Activated CD4-positive, alpha-beta T cell treated with anti-CD3 and anti-CD28 coated beads, Interleukin-2, amount 10 ng/mL, durations not matched to agents 7 days and 5 days (primary cell): ENCODE results near the gene STIMATE. TPM values are rescaled to one million over a fixed set of nuclear protein-coding genes. Genes with fewer than 3 reads are reported as not detected.

ENCODE experiments used
- CTCF ChIA-PET: fragments of 350-600 bp; sonication (Branson Sonifier 250); formaldehyde crosslinking; loops from one replicate; lab custom pipeline; 2021; ENCODE audit warnings: antibody characterized with exemption; lab: Charles Lee
- POLR2A ChIA-PET: fragments of 350-600 bp; sonication (Branson Sonifier 250); formaldehyde crosslinking; loops from one replicate; lab custom pipeline; 2021; ENCODE audit warnings: antibody characterized with exemption; lab: Charles Lee
- DNase-seq: peaks from one replicate; pipeline ENCODE4 v3.0.0-alpha.2; 2020
- H3K27ac Mint-ChIP-seq: one replicate; pipeline ENCODE4 v1.8.0; 2021; ENCODE audit warnings: mild to moderate bottlenecking, moderate library complexity, mixed read lengths
- H3K27me3 Mint-ChIP-seq: one replicate; pipeline ENCODE4 v1.8.0; 2021; ENCODE audit warnings: mixed read lengths
- H3K36me3 Mint-ChIP-seq: one replicate; pipeline ENCODE4 v1.8.0; 2021; ENCODE audit warnings: low read depth, mixed read lengths
- H3K4me1 Mint-ChIP-seq: one replicate; pipeline ENCODE4 v1.8.0; 2021; ENCODE audit warnings: mixed read lengths
- H3K4me3 Mint-ChIP-seq: one replicate; pipeline ENCODE4 v1.8.0; 2021; ENCODE audit warnings: mild to moderate bottlenecking, moderate library complexity, mixed read lengths
- H3K9me3 Mint-ChIP-seq: one replicate; pipeline ENCODE4 v1.8.0; 2021; ENCODE audit warnings: mixed read lengths
- microRNA-seq: library from miRNA; unstranded; fragments of <30 nt; microRNA quantifications from one replicate; pipeline ENCODE4 v1.2.0, GENCODE V29; 2021; ENCODE audit warnings: borderline microRNAs expressed, borderline replicate concordance
- total RNA-seq, 2 experiments: library from RNA; stranded (reverse); gene quantifications; one replicate each; pipeline ENCODE4 v1.2.3, GENCODE V29; 2021

Gene STIMATE
- total RNA-seq, 2 experiments from 2014 or later: 30.1 to 35.0 TPM

DNA sequence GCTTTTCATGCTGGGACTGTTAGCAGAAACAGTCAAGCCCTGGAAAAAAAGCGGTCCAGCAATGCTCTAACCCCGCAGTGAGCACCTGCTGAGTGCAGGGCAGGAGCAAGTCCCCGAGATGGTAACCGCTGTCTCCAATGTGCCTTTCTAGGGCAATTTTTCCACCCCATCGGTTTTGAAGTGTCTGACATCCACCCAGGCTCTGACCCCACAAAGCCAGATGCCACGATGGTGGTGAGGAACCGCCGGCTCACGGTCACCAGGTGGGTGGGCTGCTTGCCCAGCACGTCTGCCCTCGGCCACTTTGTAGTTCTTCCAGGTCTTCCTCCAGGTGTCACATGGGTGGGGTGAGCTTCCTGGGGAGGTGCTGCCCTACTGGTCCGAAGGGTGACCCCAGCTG lies 106.0 kb downstream of the STIMATE start:
- Mint-ChIP-seq H3K27me3 (no peaks in the 10 kb centered on the region), H3K36me3 (no peaks in the 10 kb centered on the region), H3K4me3 (no peak overlapping the region), H3K9me3 (no peaks in the 10 kb centered on the region), H3K4me1 (no peaks in the 10 kb centered on the region), H3K27ac (no peak overlapping the region)
- no peak for DNase-seq
- ChIA-PET POLR2A (no interaction called here), CTCF (interaction anchor here (1.2 to 1.7 kb wide), 2 partner anchors 21 to 24 kb away, joined by 4 to 5 read pairs; partner anchors contain the start of gene NEK4)

GRCh38 chr3:52790741-52791140 lies 106.6 kb downstream of the STIMATE start:
- ChIA-PET POLR2A (no interaction called here), CTCF (interaction anchor here (1.0 to 1.7 kb wide), 2 partner anchors 20 to 102 kb away, joined by 3 to 5 read pairs; partner anchors contain the start of gene NEK4)
- no peak for DNase-seq
- H3K27ac Mint-ChIP-seq: no peak overlapping the region
- H3K4me1 Mint-ChIP-seq: no peaks in the 10 kb centered on the region
- H3K4me3 Mint-ChIP-seq: no peak overlapping the region
- H3K36me3 Mint-ChIP-seq: no peaks in the 10 kb centered on the region
- no peaks in the 10 kb centered on the region for H3K27me3 Mint-ChIP-seq
- H3K9me3 Mint-ChIP-seq: no peaks in the 10 kb centered on the region

GRCh38 chr3:52790337-52790736 lies 107.0 kb downstream of the STIMATE start:
- CTCF ChIA-PET: interaction anchor here (0.6 to 1.0 kb wide), 4 partner anchors 25 to 263 kb away, joined by 3 read pairs; no protein-coding TSS in a partner anchor
- Mint-ChIP-seq H3K36me3 (no peaks in the 10 kb centered on the region), H3K27me3 (no peaks in the 10 kb centered on the region), H3K4me1 (no peaks in the 10 kb centered on the region), H3K9me3 (no peaks in the 10 kb centered on the region), H3K27ac (no peak overlapping the region), H3K4me3 (no peak overlapping the region)
- DNase-seq: no peak
- POLR2A ChIA-PET: no interaction called here

DNA sequence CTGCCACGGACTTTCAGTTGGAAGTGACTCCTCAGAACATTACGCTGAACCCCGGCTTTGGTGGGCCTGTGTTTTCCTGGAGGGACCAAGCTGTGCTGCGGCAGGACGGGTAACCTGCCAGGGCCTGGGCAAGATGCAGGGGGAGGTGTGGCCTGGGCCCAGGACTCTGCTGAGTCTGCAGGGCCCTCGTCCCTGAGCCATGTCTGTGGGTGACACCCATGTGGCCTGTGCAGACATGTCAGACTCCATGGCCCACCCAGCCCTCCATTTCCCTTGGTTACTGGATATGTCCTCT lies 107.7 kb downstream of the STIMATE start:
- CTCF ChIA-PET: interaction anchor here (0.6 to 1.0 kb wide), 3 partner anchors 24 to 263 kb away, joined by 3 read pairs; no protein-coding TSS in a partner anchor
- Mint-ChIP-seq H3K27me3 (no peaks in the 10 kb centered on the region), H3K4me3 (no peak overlapping the region), H3K36me3 (no peaks in the 10 kb centered on the region), H3K4me1 (no peaks in the 10 kb centered on the region), H3K27ac (no peak overlapping the region), H3K9me3 (no peaks in the 10 kb centered on the region)
- POLR2A ChIA-PET: no interaction called here
- no peak for DNase-seq

- no peaks in the 10 kb centered on the region for H3K9me3 Mint-ChIP-seq
- no peak for DNase-seq
- H3K27me3 Mint-ChIP-seq: no peaks in the 10 kb centered on the region
- H3K4me3 Mint-ChIP-seq: no peak overlapping the region
- CTCF ChIA-PET: interaction anchor here (1.0 kb wide), 1 partner anchor 24 kb away, joined by 3 read pairs; no protein-coding TSS in a partner anchor
- no peak overlapping the region for H3K27ac Mint-ChIP-seq
- POLR2A ChIA-PET: no interaction called here
- H3K36me3 Mint-ChIP-seq: no peaks in the 10 kb centered on the region
- H3K4me1 Mint-ChIP-seq: no peaks in the 10 kb centered on the region
These were observed 108.2 kb downstream of the STIMATE start for GRCh38 chr3:52788890-52789745.

GRCh38 chr3:52787672-52788625 lies 109.4 kb downstream of the STIMATE start:
- H3K9me3 Mint-ChIP-seq: no peaks in the 10 kb centered on the region
- H3K27ac Mint-ChIP-seq: no peak overlapping the region
- ChIA-PET POLR2A (no interaction called here), CTCF (no interaction called here)
- no peaks in the 10 kb centered on the region for H3K36me3 Mint-ChIP-seq
- DNase-seq: no peak
- H3K27me3 Mint-ChIP-seq: no peaks in the 10 kb centered on the region
- no peaks in the 10 kb centered on the region for H3K4me1 Mint-ChIP-seq
- no peak overlapping the region for H3K4me3 Mint-ChIP-seq

DNA sequence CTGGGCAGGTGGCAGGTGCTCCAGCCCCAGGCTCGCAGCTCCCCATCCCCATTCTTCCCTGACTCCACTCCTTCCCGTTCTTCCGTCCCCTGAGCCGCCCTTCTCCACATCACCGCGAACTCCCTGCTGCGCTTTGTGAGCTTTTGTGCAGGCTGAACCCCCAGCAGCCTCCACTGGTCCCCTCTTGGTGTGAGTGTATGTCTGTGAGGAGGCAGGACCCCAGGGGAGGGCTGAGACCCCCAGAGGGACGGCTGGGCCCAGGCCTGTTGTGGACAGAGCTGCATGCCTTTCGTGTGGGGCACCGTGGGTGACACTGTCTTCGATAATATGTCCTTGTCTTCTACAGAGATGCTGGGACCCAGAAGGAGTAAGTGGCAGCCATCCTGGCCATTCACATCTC lies 110.1 kb downstream of the STIMATE start:
- no peak for DNase-seq
- H3K27ac Mint-ChIP-seq: no peak overlapping the region
- H3K4me3 Mint-ChIP-seq: no peak overlapping the region
- H3K4me1 Mint-ChIP-seq: no peaks in the 10 kb centered on the region
- no peaks in the 10 kb centered on the region for H3K9me3 Mint-ChIP-seq
- peaks cover 2% of the 10 kb centered on the region for H3K27me3 Mint-ChIP-seq
- no peaks in the 10 kb centered on the region for H3K36me3 Mint-ChIP-seq
- ChIA-PET CTCF (no interaction called here), POLR2A (no interaction called here)

Small RNA genes within 50 kb of the gene (microRNA-seq; reads per million reads assigned to microRNA genes)
- not detected for gene MIR8064

Other genes starting within 250 kb of the STIMATE start
- gene PBRM1, start 211.6 kb downstream of the STIMATE start, total RNA-seq: 10 to 100 TPM; 88.9 to 97.7 TPM
- gene GNL3, start 211.5 kb downstream of the STIMATE start, total RNA-seq: 10 to 100 TPM; 74.8 to 79.1 TPM
- 10 to 100 TPM; 43.0 to 47.2 TPM for gene GLT8D1, start 191.8 kb downstream of the STIMATE start, total RNA-seq
- 100 to 1,000 TPM in 1 of 2 experiments, 10 to 100 TPM in 1; 97.0 to 102 TPM for gene SPCS1, start 191.4 kb downstream of the STIMATE start, total RNA-seq
- gene NEK4, start 126.6 kb downstream of the STIMATE start, total RNA-seq: 10 to 100 TPM; 21.4 to 22.2 TPM
- not detected for gene ITIH1, start 119.9 kb downstream of the STIMATE start, total RNA-seq
- gene ITIH3, start 102.8 kb downstream of the STIMATE start, total RNA-seq: not detected
- 10 to 100 TPM; 25.5 to 28.6 TPM for gene ITIH4, start 66.9 kb downstream of the STIMATE start, total RNA-seq
- 1 to 10 TPM in 1 of 2 experiments, not detected in 1; 2.8 TPM for gene MUSTN1, start 62.5 kb downstream of the STIMATE start, total RNA-seq
- gene SFMBT1, start 148.5 kb upstream of the STIMATE start, total RNA-seq: 10 to 100 TPM; 32.2 to 32.8 TPM
- 10 to 100 TPM; 33.3 to 34.1 TPM for gene RFT1, start 232.9 kb upstream of the STIMATE start, total RNA-seq